NB4 (cell line): ENCODE results near the gene MYOM1.

Experiments
- DNase-seq: peaks from one replicate; pipeline ENCODE4 v3.0.0; 2010; ENCODE audit warnings: low read depth
- H3K4me3 ChIP-seq: one replicate; pipeline ENCODE4 v1.5.1; 2011; ENCODE audit warnings: mild to moderate bottlenecking, low read depth, low read length, moderate library complexity
- MAX ChIP-seq: IDR thresholded peaks from 2 replicates; pipeline ENCODE4 v1.6.1; 2011; ENCODE audit warnings: low read depth, low read length
- MYC ChIP-seq: IDR thresholded peaks from 2 replicates; pipeline ENCODE4 v1.6.1; 2011; ENCODE audit warnings: low read depth, low read length
- POLR2A ChIP-seq: IDR thresholded peaks from 2 replicates; pipeline ENCODE4 v1.6.1; 2011; ENCODE audit warnings: mild to moderate bottlenecking; ENCODE audit not compliant: insufficient read length; ENCODE audit errors: extremely low read depth
- TF ChIP-seq, protein P1 (sequence below): IDR thresholded peaks from one replicate; pipeline ENCODE4 v1.5.1; 2012; ENCODE audit warnings: low read depth, low read length

MYOM1 gene

DNA sequence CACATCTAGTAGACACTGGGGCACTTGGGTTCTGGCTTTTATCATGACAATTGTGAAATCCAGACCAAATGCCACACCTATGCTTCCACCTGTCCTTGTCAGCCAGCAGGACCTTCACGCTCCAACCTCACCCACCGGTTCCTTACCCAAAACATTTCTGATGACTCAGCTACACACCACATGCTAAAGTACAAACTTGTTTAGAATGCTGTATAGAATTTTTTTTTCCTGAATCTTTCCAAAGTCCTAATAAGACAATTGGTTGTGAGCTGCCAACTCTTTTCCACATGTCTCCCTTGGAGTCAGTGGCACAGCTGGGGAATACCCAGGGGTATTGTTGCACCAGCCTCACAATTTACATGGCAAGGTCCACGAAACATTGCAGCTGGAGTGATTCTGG lies 131.3 kb downstream of the MYOM1 start:
- H3K4me3 ChIP-seq, result no peak overlapping the region
- TF ChIP-seq, protein P1, sequence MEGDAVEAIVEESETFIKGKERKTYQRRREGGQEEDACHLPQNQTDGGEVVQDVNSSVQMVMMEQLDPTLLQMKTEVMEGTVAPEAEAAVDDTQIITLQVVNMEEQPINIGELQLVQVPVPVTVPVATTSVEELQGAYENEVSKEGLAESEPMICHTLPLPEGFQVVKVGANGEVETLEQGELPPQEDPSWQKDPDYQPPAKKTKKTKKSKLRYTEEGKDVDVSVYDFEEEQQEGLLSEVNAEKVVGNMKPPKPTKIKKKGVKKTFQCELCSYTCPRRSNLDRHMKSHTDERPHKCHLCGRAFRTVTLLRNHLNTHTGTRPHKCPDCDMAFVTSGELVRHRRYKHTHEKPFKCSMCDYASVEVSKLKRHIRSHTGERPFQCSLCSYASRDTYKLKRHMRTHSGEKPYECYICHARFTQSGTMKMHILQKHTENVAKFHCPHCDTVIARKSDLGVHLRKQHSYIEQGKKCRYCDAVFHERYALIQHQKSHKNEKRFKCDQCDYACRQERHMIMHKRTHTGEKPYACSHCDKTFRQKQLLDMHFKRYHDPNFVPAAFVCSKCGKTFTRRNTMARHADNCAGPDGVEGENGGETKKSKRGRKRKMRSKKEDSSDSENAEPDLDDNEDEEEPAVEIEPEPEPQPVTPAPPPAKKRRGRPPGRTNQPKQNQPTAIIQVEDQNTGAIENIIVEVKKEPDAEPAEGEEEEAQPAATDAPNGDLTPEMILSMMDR, result no peak
- TF ChIP-seq MAX (no peak), MYC (no peak), POLR2A (no peak)
- no peak for DNase-seq

GRCh38 chr18:3086871-3087270 lies 132.9 kb downstream of the MYOM1 start:
- DNase-seq, result no peak
- H3K4me3 ChIP-seq, result no peak overlapping the region
- TF ChIP-seq, protein P1, result no peak
- TF ChIP-seq POLR2A (no peak), MAX (no peak), MYC (no peak)

- no peak for DNase-seq
- TF ChIP-seq MAX, result no peak
- no peak for TF ChIP-seq POLR2A
- TF ChIP-seq, protein P1, result no peak
- no peak for TF ChIP-seq MYC
- no peak overlapping the region for H3K4me3 ChIP-seq
Observed at GRCh38 chr18:3085612-3086011, 134.2 kb downstream of the MYOM1 start.

DNA sequence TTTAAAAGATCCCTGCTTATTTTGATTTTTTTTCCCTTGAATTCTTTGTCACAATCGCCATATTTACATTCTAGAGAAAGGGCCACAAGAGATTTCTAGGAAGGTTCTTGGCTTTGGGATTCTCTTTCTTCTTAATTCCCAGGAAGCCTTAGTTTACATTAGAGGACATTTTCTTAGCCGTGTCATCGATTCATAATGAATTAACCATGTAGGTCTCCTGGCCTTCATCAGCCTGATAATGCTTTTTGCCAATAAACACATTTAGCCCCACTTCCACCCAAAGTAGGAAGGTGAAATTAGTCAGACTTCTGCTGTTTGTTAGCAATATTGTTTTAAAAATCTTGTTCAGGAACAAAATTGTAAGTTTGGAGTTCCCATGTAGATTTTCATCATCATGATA lies 135.6 kb downstream of the MYOM1 start:
- TF ChIP-seq, protein P1, result no peak
- no peak for TF ChIP-seq POLR2A
- TF ChIP-seq MYC, result no peak
- H3K4me3 ChIP-seq, result no peak overlapping the region
- DNase-seq, result no peak

DNA sequence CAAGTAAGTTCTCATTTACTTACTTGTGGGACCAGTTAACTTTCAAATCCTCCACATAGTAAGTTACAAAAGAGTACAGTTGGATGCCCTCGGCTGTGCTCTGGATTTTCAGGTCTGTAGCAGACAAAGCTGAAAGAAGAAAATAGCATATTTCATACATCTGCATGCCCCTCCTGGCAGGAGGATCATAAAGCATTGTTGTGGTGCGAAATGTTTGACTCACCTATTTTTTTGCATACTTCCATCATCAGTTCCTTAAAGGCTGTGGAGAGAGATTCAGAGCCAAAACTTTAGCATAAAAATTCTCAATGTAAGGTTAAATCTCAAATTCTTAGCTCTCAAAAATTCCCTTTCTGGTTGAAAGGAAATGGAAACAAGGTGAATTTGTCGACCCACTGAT lies 136.0 kb downstream of the MYOM1 start:
- TF ChIP-seq POLR2A, result no peak
- TF ChIP-seq MYC, result no peak
- TF ChIP-seq, protein P1, result no peak
- DNase-seq, result no peak
- H3K4me3 ChIP-seq, result no peak overlapping the region

DNA sequence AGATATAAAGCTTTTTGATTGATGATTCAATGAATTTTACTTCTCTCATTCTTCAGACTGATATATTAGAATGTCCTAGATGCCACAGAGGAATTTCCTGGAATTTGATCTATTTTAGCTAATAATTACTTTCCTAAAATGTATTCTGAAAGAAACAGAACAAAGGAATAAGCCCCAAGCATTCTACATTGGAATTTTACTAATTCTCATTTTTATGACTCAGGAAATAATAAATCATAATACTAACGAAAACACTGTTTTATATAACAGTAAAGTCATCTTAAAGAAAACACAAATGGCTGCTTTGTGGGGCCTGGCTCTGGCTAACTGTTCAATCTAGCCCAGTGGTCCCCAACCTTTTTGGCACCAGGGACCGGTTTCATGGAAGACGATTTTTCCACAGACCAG lies 138.2 kb downstream of the MYOM1 start:
- DNase-seq, result no peak
- no peak overlapping the region for H3K4me3 ChIP-seq
- TF ChIP-seq MAX (no peak), MYC (no peak), POLR2A (no peak)
- TF ChIP-seq, protein P1, result no peak
